ENCODE measurements around the gene BTBD2. TPM values are rescaled to one million over a fixed set of nuclear protein-coding genes. Genes with fewer than 3 reads are reported as not detected.

BTBD2 gene
- total RNA-seq (2021) (79.2 and 81.0 TPM in 2 replicates), Bru-seq, nascent RNA (percentile 50 among the genes with signal in this experiment), BruChase-seq, experiment 1, labeled RNA remaining after a 2-hour chase (percentile 49 among the genes with signal in this experiment), BruChase-seq, experiment 2, labeled RNA remaining after a 6-hour chase (percentile 69 among the genes with signal in this experiment)
- long read RNA-seq, transcript BTBD2-201 (9 exons, 2,649 nt) = major isoform, 87 of 110 reads
- long read RNA-seq, partial matches to known transcripts = 8 of 110 reads
- long read RNA-seq, other reads (novel, unspliced or antisense) = 15 of 110 reads

- ChIA-PET POLR2A (ENCODE audit: unreplicated experiment) (no interaction called here), CTCF (no interaction called here)
- no peaks in the 10 kb centered on the region for H3K27me3 ChIP-seq (ENCODE audit: insufficient read depth, low read depth)
- H4K20me1 ChIP-seq (ENCODE audit: insufficient read depth) = no peaks in the 10 kb centered on the region
- H3K4me1 ChIP-seq (replicated peaks; ENCODE audit: insufficient read depth) = no peaks in the 10 kb centered on the region; the same call in 1 of the 2 replicates
- H3K36me3 ChIP-seq (ENCODE audit: low read depth) = no peaks in the 10 kb centered on the region
- intact Hi-C loops (cut with micrococcal nuclease; ENCODE audit: unreplicated experiment) = loop anchor here (10.0 kb wide), 1 partner anchor 139 kb away; the partner anchor contains the start of gene AP3D1
- no peak within 1 kb of the TSS for H3K27ac ChIP-seq
- no peaks in the 10 kb centered on the region for H3K9me2 ChIP-seq (ENCODE audit: insufficient read depth)
- H2AFZ ChIP-seq = no peak within 1 kb of the TSS
- TF ChIP-seq CTCF (conservative IDR thresholded peaks at IDR 0.05) (no peak), EZH2 (IDR thresholded peaks at IDR 0.05; ENCODE audit: low read depth) (no peak)
- DNase-seq = no peak
- BruUV-seq (replicated peaks) = no TSS peak
- H3K4me2 ChIP-seq = peak within 1 kb of the TSS; percentile 71
- peaks cover 15% of the 10 kb centered on the region for H3K79me2 ChIP-seq (ENCODE audit: low read depth)
- no peaks in the 10 kb centered on the region for H3F3A ChIP-seq (ENCODE audit: insufficient read depth, low read depth)
- peak within 1 kb of the TSS; percentile 54 for H3K4me3 ChIP-seq
- H3K9me3 ChIP-seq (ENCODE audit: insufficient read depth, low read depth) = no peaks in the 10 kb centered on the region
These were observed at the start of gene BTBD2 for GRCh38 chr19:2015608-2015950. TSS of gene BTBD2 (minus strand) at chr19:2015714. CDS start at chr19:2015703, 11 bp downstream.

- ChIA-PET CTCF (no interaction called here), POLR2A (ENCODE audit: unreplicated experiment) (no interaction called here)
- intact Hi-C loops (cut with micrococcal nuclease; ENCODE audit: unreplicated experiment) = no loop called here
- Histone ChIP-seq H3K9me2 (ENCODE audit: insufficient read depth) (no peaks in the 10 kb centered on the region), H3K27ac (no peak overlapping the region), H3F3A (ENCODE audit: insufficient read depth, low read depth) (peaks cover 10% of the 10 kb centered on the region; the same call in 1 of the 2 replicates), H3K9me3 (ENCODE audit: insufficient read depth, low read depth) (no peaks in the 10 kb centered on the region), H3K27me3 (ENCODE audit: insufficient read depth, low read depth) (no peaks in the 10 kb centered on the region), H3K4me1 (replicated peaks; ENCODE audit: insufficient read depth) (peaks cover 4% of the 10 kb centered on the region; the same call in 1 of the 2 replicates), H3K4me3 (no peak overlapping the region), H3K36me3 (ENCODE audit: low read depth) (no peaks in the 10 kb centered on the region), H3K79me2 (ENCODE audit: low read depth) (0 out of 2 replicates have a peak, but pooled peaks cover 6% of the 10 kb centered on the region), H4K20me1 (ENCODE audit: insufficient read depth) (no peaks in the 10 kb centered on the region), H3K4me2 (no peak overlapping the region), H2AFZ (no peak overlapping the region)
- no peak for DNase-seq
- TF ChIP-seq CTCF (conservative IDR thresholded peaks at IDR 0.05) (no peak), EZH2 (IDR thresholded peaks at IDR 0.05; ENCODE audit: low read depth) (no peak)
- no TSS peak for BruUV-seq (replicated peaks)
These were observed 49.4 kb upstream of the BTBD2 start for GRCh38 chr19:2064788-2065524.

GRCh38 chr19:2064395-2064787 is 48.9 kb upstream of the BTBD2 start:
- H3K79me2 ChIP-seq (ENCODE audit: low read depth) = 0 out of 2 replicates have a peak, but pooled peaks cover 6% of the 10 kb centered on the region
- ChIA-PET POLR2A (ENCODE audit: unreplicated experiment) (no interaction called here), CTCF (no interaction called here)
- no TSS peak for BruUV-seq (replicated peaks)
- intact Hi-C loops (cut with micrococcal nuclease; ENCODE audit: unreplicated experiment) = no loop called here
- no peaks in the 10 kb centered on the region for H3K9me2 ChIP-seq (ENCODE audit: insufficient read depth)
- H3K27me3 ChIP-seq (ENCODE audit: insufficient read depth, low read depth) = no peaks in the 10 kb centered on the region
- H3K4me3 ChIP-seq = no peak overlapping the region
- no peaks in the 10 kb centered on the region for H4K20me1 ChIP-seq (ENCODE audit: insufficient read depth)
- peaks cover 5% of the 10 kb centered on the region for H3K4me1 ChIP-seq (replicated peaks; ENCODE audit: insufficient read depth)
- no peaks in the 10 kb centered on the region for H3K9me3 ChIP-seq (ENCODE audit: insufficient read depth, low read depth)
- no peaks in the 10 kb centered on the region for H3K36me3 ChIP-seq (ENCODE audit: low read depth)
- no peak for DNase-seq
- peaks cover 11% of the 10 kb centered on the region; the same call in 1 of the 2 replicates for H3F3A ChIP-seq (ENCODE audit: insufficient read depth, low read depth)
- H3K27ac ChIP-seq = no peak overlapping the region
- TF ChIP-seq EZH2 (IDR thresholded peaks at IDR 0.05; ENCODE audit: low read depth) = no peak
- TF ChIP-seq CTCF (conservative IDR thresholded peaks at IDR 0.05) = no peak
- no peak overlapping the region for H2AFZ ChIP-seq
- no peak overlapping the region for H3K4me2 ChIP-seq
